ENCODE results near the gene TREM2.
A peak's percentile ranks its signal among the peaks of the same experiment; 100 is the strongest.

TREM2 gene

DNA sequence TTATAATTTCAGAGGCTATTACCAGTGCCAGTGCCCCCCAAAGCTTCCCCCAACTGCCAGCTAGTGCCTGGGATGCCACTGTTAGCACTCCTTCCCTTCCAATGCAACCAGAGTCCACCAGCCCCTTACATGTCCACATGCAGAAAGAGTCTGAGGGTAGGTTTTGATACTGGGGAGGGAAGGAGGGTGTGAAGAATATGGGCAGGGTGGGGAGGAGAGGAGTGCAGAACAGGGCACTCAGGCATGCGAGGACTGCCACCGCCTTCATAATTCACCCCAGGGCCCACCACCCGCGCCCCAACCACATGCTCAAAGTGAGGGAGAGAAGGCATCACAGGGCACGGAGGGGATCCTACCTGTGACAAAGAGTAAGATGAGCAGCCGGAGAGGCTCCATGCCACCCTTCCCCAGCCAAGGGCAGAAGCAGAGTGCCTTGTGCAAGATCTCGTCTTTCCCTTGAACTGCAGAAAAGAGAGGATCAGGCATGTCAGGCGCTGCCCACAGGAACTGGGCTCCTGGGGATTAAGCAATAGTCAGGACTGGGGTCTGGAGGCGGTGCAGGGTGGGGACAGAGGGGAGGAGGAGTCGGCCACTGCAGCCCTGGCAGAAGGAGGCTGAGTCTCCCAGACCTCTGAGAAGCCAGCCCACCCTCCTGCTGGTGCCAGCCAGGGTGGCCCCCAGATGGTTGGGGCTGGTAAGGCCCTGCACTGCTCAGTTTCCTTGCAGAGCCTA is at the start of gene TREM2:
TREM2 (minus strand) TSS at position 430 of the 732 bp plus-strand sequence; CDS start at position 396, 34 bp downstream.
- no peak within 1 kb of the TSS for H3K27ac Mint-ChIP-seq (ENCODE audit: low read depth)
- H3K4me3 Mint-ChIP-seq = no peak within 1 kb of the TSS
- DNase-seq (ENCODE audit: low spot score in 2 of 2) (no peak), ATAC-seq (replicated peaks; ENCODE audit: extremely low read depth, poor library complexity, severe bottlenecking) (no peak)
- no peaks in the 10 kb centered on the region for H3K36me3 Mint-ChIP-seq (ENCODE audit: insufficient read depth)
- no peaks in the 10 kb centered on the region for H3K9me3 Mint-ChIP-seq
- H3K27me3 Mint-ChIP-seq = peaks cover 31% of the 10 kb centered on the region
- no peaks in the 10 kb centered on the region for H3K4me1 Mint-ChIP-seq

- Mint-ChIP-seq H3K27me3 (peaks cover 4% of the 10 kb centered on the region), H3K4me1 (peaks cover 4% of the 10 kb centered on the region), H3K9me3 (peaks cover 7% of the 10 kb centered on the region), H3K36me3 (ENCODE audit: insufficient read depth) (no peaks in the 10 kb centered on the region), H3K27ac (ENCODE audit: low read depth) (no peak overlapping the region), H3K4me3 (no peak overlapping the region)
- no peak for DNase-seq (ENCODE audit: low spot score in 2 of 2)
- ATAC-seq (replicated peaks; ENCODE audit: extremely low read depth, poor library complexity, severe bottlenecking) = no peak
These were observed 46.8 kb upstream of the TREM2 start for GRCh38 chr6:41209547-41210320.

GRCh38 chr6:41208439-41209106 is 45.7 kb upstream of the TREM2 start:
- Mint-ChIP-seq H3K4me1 (peaks cover 11% of the 10 kb centered on the region), H3K27me3 (no peaks in the 10 kb centered on the region), H3K4me3 (no peak overlapping the region), H3K36me3 (ENCODE audit: insufficient read depth) (no peaks in the 10 kb centered on the region), H3K27ac (ENCODE audit: low read depth) (no peak overlapping the region), H3K9me3 (no peaks in the 10 kb centered on the region)
- ATAC-seq (replicated peaks; ENCODE audit: extremely low read depth, poor library complexity, severe bottlenecking) = no peak
- DNase-seq (ENCODE audit: low spot score in 2 of 2) = no peak

- no peak for DNase-seq (ENCODE audit: low spot score in 2 of 2)
- Mint-ChIP-seq H3K4me1 (peaks cover 51% of the 10 kb centered on the region), H3K27ac (ENCODE audit: low read depth) (peak overlapping the region; percentile 93), H3K4me3 (no peak overlapping the region), H3K27me3 (no peaks in the 10 kb centered on the region), H3K9me3 (no peaks in the 10 kb centered on the region), H3K36me3 (ENCODE audit: insufficient read depth) (peaks cover 10% of the 10 kb centered on the region)
- ATAC-seq (replicated peaks; ENCODE audit: extremely low read depth, poor library complexity, severe bottlenecking) = no peak
These were observed 41.2 kb upstream of the TREM2 start for GRCh38 chr6:41204156-41204555.

GRCh38 chr6:41201764-41202173 is 38.9 kb upstream of the TREM2 start:
- no peaks in the 10 kb centered on the region for H3K27me3 Mint-ChIP-seq
- H3K27ac Mint-ChIP-seq (ENCODE audit: low read depth) = peak overlapping the region; percentile 93
- no peaks in the 10 kb centered on the region for H3K9me3 Mint-ChIP-seq
- H3K36me3 Mint-ChIP-seq (ENCODE audit: insufficient read depth) = peaks cover 10% of the 10 kb centered on the region
- ATAC-seq (replicated peaks; ENCODE audit: extremely low read depth, poor library complexity, severe bottlenecking) (no peak), DNase-seq (ENCODE audit: low spot score in 2 of 2) (peak in 1 of 2 donors; percentile 8)
- H3K4me3 Mint-ChIP-seq = peak overlapping the region; percentile 72
- H3K4me1 Mint-ChIP-seq = peaks cover 70% of the 10 kb centered on the region

DNA sequence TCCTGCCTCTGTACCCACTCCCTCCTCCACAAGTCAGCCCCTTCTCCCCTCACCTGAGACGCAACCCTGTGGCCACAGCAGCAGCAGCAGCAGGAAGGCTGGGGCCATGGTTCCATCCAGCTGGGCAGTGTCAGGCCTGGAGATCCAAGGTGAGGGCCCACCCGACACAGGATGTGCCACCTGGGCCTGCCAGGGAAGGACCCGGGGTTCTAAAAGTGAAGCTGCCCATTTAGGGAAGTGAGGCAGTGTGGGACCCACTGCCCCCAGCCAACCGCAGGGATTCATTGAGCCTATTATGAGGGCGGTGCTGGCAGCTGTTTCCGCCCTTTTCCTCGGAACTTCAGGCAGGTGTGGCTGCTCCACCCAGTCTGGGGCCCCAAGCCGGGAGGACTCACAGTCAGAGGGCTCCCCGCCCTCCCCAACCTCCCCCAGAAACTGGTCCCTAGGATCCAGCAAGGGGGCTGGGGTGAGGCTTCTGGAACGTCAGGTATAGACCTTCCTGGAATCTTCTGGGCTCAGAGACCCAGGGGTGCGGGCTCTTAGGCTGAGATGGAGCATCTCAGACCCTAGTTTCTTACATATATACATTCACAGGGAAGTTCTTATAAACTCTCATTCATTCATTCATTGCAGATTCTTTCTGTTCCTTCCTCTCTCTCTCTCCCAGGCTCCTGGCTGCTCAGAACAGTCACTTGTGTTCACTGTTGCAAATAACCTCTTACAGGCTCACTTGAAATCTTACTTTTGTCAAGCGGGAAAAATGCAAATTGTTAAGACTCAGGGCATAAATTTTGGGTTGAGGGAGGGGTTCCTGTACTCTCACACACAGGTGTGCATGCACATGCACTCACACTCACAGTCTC is 38.2 kb upstream of the TREM2 start, which contains the start of gene TREML2:
TREML2 (minus strand) TSS at position 249 of the 863 bp plus-strand sequence; CDS start at position 108, 141 bp downstream.
- H3K27me3 Mint-ChIP-seq = no peaks in the 10 kb centered on the region
- H3K27ac Mint-ChIP-seq (ENCODE audit: low read depth) = peak within 1 kb of the TSS; percentile 93
- no peaks in the 10 kb centered on the region for H3K9me3 Mint-ChIP-seq
- peaks cover 10% of the 10 kb centered on the region for H3K36me3 Mint-ChIP-seq (ENCODE audit: insufficient read depth)
- peak; percentile 17 for ATAC-seq (replicated peaks; ENCODE audit: extremely low read depth, poor library complexity, severe bottlenecking)
- peaks cover 76% of the 10 kb centered on the region for H3K4me1 Mint-ChIP-seq
- H3K4me3 Mint-ChIP-seq = peak within 1 kb of the TSS; percentile 72
- peak in 1 of 2 donors; percentile 9 for DNase-seq (ENCODE audit: low spot score in 2 of 2)

DNA sequence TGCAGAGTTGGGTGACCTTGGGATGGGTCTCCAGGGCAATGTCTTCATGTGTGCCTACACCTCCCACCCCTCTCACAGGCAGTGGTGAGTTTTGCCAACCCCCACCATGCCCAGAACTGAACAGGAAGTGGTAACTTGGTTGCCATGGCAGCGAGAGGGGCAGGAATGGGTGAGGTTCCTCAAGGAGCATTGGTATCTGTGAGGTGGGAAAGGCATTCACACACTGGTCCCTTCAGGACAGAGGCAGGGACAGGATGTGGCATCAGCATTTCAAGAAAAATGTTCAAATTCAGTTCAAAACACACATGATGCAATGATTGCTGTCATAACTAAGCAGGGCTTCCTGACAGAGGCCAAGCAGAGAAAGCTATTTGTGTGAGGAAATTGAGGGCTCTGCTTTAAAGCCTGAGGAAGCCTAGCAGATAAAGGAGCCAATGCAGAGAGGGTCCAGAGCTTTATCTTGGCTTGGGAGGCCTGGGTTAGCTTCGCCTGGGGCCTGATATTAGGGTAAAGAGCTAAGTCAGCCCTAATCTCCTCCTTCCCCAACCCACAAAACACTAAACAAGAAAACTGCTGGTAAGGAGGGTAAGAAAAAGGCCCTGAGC is 37.5 kb upstream of the TREM2 start:
- H3K27me3 Mint-ChIP-seq = no peaks in the 10 kb centered on the region
- peak overlapping the region; percentile 93 for H3K27ac Mint-ChIP-seq (ENCODE audit: low read depth)
- peak; percentile 75 for ATAC-seq (replicated peaks; ENCODE audit: extremely low read depth, poor library complexity, severe bottlenecking)
- H3K4me1 Mint-ChIP-seq = peaks cover 83% of the 10 kb centered on the region
- peak overlapping the region; percentile 72 for H3K4me3 Mint-ChIP-seq
- no peaks in the 10 kb centered on the region for H3K9me3 Mint-ChIP-seq
- peaks cover 10% of the 10 kb centered on the region for H3K36me3 Mint-ChIP-seq (ENCODE audit: insufficient read depth)
- DNase-seq (ENCODE audit: low spot score in 2 of 2) = peak in 1 of 2 donors; percentile 45

- ATAC-seq (replicated peaks; ENCODE audit: extremely low read depth, poor library complexity, severe bottlenecking) = peak; percentile 55
- Mint-ChIP-seq H3K27me3 (no peaks in the 10 kb centered on the region), H3K9me3 (no peaks in the 10 kb centered on the region), H3K27ac (ENCODE audit: low read depth) (peak overlapping the region; percentile 93), H3K4me1 (peaks cover 90% of the 10 kb centered on the region), H3K36me3 (ENCODE audit: insufficient read depth) (peaks cover 12% of the 10 kb centered on the region), H3K4me3 (peak overlapping the region; percentile 72)
- peak in 1 of 2 donors; percentile 12 for DNase-seq (ENCODE audit: low spot score in 2 of 2)
These were observed 36.8 kb upstream of the TREM2 start for GRCh38 chr6:41199552-41200246.

GRCh38 chr6:41197234-41197633 is 34.3 kb upstream of the TREM2 start:
- ATAC-seq (replicated peaks; ENCODE audit: extremely low read depth, poor library complexity, severe bottlenecking) = no peak
- H3K9me3 Mint-ChIP-seq = no peaks in the 10 kb centered on the region
- no peak for DNase-seq (ENCODE audit: low spot score in 2 of 2)
- no peak overlapping the region for H3K4me3 Mint-ChIP-seq
- peaks cover 12% of the 10 kb centered on the region for H3K36me3 Mint-ChIP-seq (ENCODE audit: insufficient read depth)
- no peaks in the 10 kb centered on the region for H3K27me3 Mint-ChIP-seq
- H3K27ac Mint-ChIP-seq (ENCODE audit: low read depth) = no peak overlapping the region
- peaks cover 93% of the 10 kb centered on the region for H3K4me1 Mint-ChIP-seq

- Mint-ChIP-seq H3K4me1 (peaks cover 83% of the 10 kb centered on the region), H3K9me3 (no peaks in the 10 kb centered on the region), H3K4me3 (no peak overlapping the region), H3K36me3 (ENCODE audit: insufficient read depth) (peaks cover 4% of the 10 kb centered on the region), H3K27ac (ENCODE audit: low read depth) (peak overlapping the region; percentile 84), H3K27me3 (no peaks in the 10 kb centered on the region)
- DNase-seq (ENCODE audit: low spot score in 2 of 2) = peak in 1 of 2 donors; percentile 6
- ATAC-seq (replicated peaks; ENCODE audit: extremely low read depth, poor library complexity, severe bottlenecking) = no peak
These were observed 31.5 kb upstream of the TREM2 start for GRCh38 chr6:41194386-41194785.

DNA sequence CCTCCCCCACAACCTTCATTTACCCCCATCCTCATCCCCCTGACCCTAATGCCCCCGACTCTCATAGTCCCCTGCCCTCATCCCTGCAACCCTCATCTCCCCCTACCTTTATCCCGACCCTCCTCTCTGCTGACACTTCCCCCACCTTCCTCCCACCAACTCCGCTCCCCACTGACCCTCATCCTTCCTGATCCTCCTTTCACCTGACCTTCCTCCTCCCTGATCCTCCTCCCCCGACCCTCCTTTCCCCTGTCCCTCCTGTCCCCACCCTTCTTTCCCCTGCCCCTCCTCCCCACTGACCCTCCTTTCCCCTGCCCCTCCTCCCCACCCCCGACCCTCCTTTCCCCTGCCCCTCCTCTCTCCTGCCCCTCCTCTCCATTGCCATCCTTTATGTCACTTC is 31.0 kb upstream of the TREM2 start:
- H3K4me3 Mint-ChIP-seq = peak overlapping the region; percentile 29
- H3K27me3 Mint-ChIP-seq = no peaks in the 10 kb centered on the region
- H3K9me3 Mint-ChIP-seq = no peaks in the 10 kb centered on the region
- peaks cover 2% of the 10 kb centered on the region for H3K36me3 Mint-ChIP-seq (ENCODE audit: insufficient read depth)
- H3K27ac Mint-ChIP-seq (ENCODE audit: low read depth) = peak overlapping the region; percentile 84
- ATAC-seq (replicated peaks; ENCODE audit: extremely low read depth, poor library complexity, severe bottlenecking) (no peak), DNase-seq (ENCODE audit: low spot score in 2 of 2) (no peak)
- peaks cover 84% of the 10 kb centered on the region for H3K4me1 Mint-ChIP-seq

Data from central memory CD8-positive, alpha-beta T cell (primary cell).